GM04504 (cell line): ENCODE results near the gene EPN3.

Experiments
- DNase-seq: peaks from one replicate; pipeline ENCODE4 v3.0.0-alpha.2; 2012; ENCODE audit warnings: low read depth

Gene EPN3

DNA sequence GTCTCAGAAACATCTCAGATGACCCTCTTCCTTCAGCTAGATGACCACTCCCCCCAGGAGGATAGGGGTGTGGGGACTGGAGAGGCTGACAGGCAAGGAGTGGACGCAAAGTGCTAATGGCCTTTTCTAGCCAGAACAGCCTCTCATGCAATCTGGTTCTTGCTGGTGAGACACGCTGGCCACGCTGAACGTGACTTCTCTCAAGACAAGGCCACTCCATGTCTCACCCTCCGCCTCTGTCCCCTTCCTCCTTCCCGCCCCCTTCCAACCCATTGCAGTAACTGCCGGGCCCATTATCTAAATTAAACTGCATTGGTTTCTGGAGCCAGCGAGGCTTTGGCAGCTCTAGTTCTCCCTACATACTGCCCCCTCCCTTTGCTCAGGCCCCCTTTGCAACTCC is 37.5 kb downstream of the EPN3 start:
- no peak for DNase-seq

DNA sequence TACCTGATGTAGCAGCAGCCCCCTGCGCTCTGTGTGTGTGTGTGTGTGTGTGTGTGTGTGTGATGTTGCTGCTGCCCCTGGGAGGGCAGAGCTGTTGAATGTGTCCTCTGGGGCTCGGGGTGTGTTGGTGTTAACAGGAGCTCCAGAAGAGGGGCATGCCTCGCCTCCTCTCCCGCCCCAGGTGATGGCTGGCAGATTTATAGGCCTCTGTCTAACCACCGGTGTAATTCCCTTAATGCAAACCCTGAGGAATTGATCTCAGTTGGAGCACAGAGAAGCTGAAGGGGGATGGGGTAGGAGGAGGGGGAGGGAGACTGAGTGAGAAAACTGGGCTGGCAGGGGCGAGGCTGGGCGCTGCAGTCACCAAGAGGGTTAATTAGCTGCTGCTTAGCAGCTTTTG is 38.0 kb downstream of the EPN3 start:
- no peak for DNase-seq

- no peak for DNase-seq
These were observed 39.1 kb downstream of the EPN3 start for GRCh38 chr17:50571681-50572080.

GRCh38 chr17:50572541-50572940 is 40.0 kb downstream of the EPN3 start:
- no peak for DNase-seq

- DNase-seq, result no peak
These were observed 41.5 kb downstream of the EPN3 start for GRCh38 chr17:50573866-50574611.

- DNase-seq, result no peak
These were observed 43.2 kb downstream of the EPN3 start for GRCh38 chr17:50575581-50576210.

- DNase-seq, result no peak
These were observed 44.3 kb downstream of the EPN3 start for GRCh38 chr17:50576864-50577263.

DNA sequence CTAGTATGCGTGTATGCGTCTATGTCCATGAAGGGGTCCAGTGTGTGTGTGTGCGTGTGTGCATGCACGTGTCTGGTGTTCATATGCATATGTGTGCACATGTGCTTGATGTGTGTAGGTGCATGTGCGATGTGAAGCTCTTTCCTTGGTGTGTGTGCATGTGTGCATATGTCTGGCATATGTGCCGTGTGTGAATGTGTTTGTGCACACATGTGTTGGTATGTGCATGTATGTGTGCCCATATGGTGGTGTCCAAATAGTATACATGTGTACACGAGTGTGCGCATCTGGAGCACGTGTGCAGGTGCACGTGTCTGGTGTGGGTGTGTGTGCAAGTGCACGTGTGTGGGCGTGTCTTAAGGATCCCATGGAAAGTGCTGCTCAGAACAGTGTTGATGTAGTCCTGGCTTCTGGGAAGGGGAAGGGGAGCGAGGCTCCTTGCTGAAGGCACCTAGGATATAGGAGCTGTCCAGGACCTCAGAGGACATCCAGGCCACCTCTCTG is 45.0 kb downstream of the EPN3 start:
- no peak for DNase-seq

DNA sequence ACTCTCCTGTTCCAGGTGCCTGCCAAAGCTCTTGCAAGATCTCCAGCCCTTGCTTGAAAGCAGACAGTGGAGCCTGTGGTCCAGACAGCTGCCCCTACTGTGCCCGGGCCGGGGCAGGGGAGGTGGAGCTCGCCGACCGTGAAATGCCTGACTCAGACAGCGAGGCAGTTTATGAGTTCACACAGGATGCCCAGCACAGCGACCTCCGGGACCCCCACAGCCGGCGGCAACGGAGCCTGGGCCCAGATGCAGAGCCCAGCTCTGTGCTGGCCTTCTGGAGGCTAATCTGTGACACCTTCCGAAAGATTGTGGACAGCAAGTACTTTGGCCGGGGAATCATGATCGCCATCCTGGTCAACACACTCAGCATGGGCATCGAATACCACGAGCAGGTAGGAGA is 45.6 kb downstream of the EPN3 start:
- DNase-seq, result no peak

- DNase-seq, result no peak
These were observed 46.9 kb downstream of the EPN3 start for GRCh38 chr17:50579399-50579798.

DNA sequence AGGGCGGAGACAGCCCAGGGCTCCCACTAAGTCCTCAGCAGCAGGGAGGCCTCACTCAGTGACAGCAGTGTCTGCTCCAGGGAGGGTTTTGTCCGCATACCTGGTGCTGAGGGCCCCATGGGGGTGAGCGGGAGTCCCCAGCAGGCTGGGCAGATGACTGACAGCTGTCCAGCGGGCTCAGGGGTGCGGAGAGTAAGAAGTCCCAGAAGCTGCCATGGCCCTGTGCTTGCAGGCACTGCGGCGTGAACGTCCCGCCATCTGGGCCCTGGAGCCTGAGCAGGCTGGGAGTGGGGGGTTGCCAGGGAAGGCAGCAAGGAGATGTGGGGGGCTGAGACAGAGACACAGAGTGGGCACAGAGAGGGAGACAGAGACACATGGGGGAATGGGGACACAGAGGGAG is 48.1 kb downstream of the EPN3 start:
- DNase-seq, result no peak

DNA sequence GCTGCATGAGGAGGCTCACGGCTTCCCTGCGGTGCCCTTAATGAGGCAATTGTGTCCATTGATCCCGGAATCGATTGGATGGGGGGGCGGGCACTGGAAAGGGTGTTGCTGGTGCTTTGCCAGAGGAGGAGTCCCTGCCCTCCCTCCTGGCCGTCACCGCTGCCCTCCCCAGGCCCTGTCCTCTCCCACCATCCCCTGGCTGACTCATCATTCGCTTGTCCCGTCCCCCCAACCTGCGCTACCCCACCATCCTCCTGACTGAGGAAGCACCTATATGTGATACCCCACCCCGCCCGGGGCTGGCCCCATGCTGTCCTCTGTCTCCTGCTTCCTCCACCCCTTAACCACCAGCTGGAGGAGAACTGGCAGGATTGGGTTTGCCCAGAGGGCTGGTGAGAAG is 48.8 kb downstream of the EPN3 start:
- no peak for DNase-seq

DNA sequence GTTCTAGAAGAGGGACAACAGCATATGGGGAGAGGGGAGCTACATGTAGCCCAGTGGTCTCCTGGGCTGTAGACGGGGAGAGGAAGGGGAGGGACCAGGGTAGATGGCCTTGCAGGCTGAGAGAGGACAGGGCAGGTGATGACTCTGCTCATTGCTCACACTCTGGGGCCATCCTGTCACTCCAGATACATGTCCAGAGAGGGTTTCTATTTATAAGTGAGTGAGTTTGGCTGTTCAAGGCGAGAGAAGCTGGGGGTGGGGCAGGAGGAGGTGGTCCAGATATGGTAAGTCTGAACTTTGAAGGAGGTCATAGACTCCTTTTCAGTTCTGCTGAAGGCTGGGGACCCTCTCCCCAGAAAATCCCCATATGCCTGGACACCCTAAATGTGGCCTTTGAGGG is 50.2 kb downstream of the EPN3 start:
- DNase-seq, result no peak

- no peak for DNase-seq
These were observed 51.1 kb downstream of the EPN3 start for GRCh38 chr17:50583641-50584040.

DNA sequence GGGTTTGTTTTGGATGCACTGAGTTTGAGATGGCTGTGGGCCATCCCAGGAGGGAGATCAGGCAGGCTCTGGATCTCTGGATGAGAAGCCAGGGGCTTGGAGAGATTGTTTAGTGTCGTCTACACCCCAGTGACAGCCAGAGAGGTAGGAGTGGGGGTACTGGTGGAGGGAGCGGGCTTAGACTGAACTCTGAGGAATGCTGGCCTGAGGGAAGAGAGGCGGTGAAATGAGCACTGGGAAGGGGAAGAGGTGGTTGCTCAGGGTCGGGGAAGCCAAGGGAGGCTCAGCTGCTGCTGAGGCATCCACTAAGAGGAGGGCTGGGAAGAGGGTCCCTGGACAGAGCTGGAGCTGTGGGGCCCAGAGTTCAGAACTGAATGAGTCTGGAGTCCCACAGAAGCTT is 51.6 kb downstream of the EPN3 start:
- DNase-seq, result no peak

- DNase-seq, result no peak
These were observed 52.2 kb downstream of the EPN3 start for GRCh38 chr17:50584749-50585148.

GRCh38 chr17:50585346-50585745 is 52.8 kb downstream of the EPN3 start:
- DNase-seq, result no peak

GRCh38 chr17:50585891-50586290 is 53.4 kb downstream of the EPN3 start:
- DNase-seq, result no peak

GRCh38 chr17:50586421-50587247 is 54.1 kb downstream of the EPN3 start:
- DNase-seq, result no peak

DNA sequence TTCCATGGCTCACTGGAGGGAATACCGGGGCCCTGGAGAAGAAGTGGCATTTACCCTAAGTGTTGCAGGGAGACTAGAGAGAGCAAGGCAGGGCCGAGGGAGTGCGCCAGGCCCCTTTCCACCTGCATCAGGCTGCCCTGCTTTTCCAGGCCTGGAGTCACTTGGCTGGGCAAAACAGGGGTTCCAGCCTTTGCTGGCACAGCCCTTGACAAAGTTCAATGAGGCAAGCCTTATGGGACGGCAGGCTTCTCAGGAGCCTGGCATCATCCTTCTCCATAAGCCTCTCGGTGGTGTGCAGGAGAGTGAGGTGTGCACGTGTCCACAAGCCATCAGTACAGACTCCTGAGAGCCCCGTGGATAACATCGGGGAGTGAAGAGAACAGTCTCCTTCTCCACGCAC is 55.0 kb downstream of the EPN3 start:
- no peak for DNase-seq

- DNase-seq, result no peak
These were observed 56.0 kb downstream of the EPN3 start for GRCh38 chr17:50588391-50589049.

DNA sequence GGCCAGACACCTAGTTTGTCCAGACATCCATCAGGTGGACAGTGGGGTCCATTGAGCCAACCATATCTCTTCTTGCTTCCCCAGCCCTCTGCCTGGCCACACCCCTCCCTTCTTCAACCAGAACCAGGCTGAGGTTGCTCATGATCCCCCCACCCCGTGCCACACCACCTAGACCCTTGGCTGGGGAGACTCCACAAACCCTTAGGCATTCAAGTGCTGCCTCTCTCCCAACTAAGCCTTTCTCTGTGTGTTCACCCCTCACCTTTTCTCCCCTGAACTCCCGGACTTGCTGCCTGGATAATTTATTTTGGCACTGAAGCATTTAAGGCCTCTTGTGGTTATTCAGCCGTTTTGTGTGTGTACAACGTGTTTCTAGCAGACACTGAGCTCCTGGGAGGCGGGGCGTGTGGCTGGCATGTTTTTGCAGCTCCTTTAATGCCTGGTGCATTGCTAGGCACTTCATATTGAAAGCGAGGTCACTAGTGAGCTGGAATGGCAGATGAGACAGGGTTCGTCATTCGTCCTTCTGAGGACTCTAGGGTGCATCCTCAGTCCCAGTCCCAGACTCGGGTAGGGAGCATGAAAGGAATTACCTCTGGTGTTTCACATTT is 56.7 kb downstream of the EPN3 start:
- DNase-seq, result no peak
